Activated CD8-positive, alpha-beta memory T cell treated with anti-CD3 and anti-CD28 coated beads for 1 hour (primary cell): ENCODE results near the gene C20orf96.
"Not testable (repeated sequence)": the region's sequence is repeated elsewhere in the genome, so short reads cannot be mapped to it uniquely, and the experiment has no call there.

Source experiments
- DNase-seq, 2 donors: peaks; one replicate each; pipeline ENCODE4 v3.0.0-alpha.2; 2020; ENCODE audit warnings: low read depth in 1 of 2; ENCODE audit errors: extremely low read depth in 1 of 2

Gene C20orf96, protein sequence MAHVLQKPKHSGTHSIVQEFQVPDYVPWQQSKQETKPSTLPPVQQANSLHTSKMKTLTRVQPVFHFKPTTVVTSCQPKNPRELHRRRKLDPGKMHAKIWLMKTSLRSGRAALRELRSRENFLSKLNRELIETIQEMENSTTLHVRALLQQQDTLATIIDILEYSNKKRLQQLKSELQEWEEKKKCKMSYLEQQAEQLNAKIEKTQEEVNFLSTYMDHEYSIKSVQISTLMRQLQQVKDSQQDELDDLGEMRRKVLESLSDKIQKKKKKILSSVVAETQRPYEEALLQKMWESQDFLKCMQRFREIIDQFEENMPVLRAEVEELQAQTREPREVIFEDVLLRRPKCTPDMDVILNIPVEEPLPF

GRCh38 chr20:290084-290831 is at the start of gene C20orf96:
C20orf96 (minus strand) TSS chr20:290750; CDS start chr20:290610, 140 bp downstream.
- DNase-seq: peak; percentile 65 to 73

- DNase-seq: not testable (repeated sequence)
Measured at GRCh38 chr20:336040-336439, 45.5 kb upstream of the C20orf96 start.

GRCh38 chr20:334578-334977 is 44.0 kb upstream of the C20orf96 start:
- no peak for DNase-seq

- no peak for DNase-seq
Measured at GRCh38 chr20:330233-331149, 39.9 kb upstream of the C20orf96 start.

DNA sequence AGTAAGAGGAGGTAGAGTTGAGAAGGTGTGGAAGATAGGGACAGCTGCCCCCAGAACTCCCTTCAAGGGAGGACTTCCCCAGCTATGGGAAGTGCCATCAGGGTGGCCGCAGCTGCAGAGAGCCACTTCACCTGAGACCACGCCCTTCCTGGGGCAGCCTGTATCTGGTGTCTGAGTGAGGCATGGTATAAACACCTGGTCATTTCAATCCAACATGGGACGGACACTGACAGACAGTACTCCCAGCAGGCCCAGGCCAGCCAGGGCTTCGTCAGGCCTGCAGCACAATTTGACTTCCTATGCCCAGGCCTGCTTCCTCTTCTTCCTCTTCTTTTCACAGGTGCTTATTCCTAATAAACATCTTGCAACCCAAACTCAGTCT is 39.3 kb upstream of the C20orf96 start:
- no peak for DNase-seq

GRCh38 chr20:328975-329695 is 38.6 kb upstream of the C20orf96 start:
- DNase-seq: no peak

- DNase-seq: no peak
Measured at GRCh38 chr20:328027-328974, 37.8 kb upstream of the C20orf96 start.

DNA sequence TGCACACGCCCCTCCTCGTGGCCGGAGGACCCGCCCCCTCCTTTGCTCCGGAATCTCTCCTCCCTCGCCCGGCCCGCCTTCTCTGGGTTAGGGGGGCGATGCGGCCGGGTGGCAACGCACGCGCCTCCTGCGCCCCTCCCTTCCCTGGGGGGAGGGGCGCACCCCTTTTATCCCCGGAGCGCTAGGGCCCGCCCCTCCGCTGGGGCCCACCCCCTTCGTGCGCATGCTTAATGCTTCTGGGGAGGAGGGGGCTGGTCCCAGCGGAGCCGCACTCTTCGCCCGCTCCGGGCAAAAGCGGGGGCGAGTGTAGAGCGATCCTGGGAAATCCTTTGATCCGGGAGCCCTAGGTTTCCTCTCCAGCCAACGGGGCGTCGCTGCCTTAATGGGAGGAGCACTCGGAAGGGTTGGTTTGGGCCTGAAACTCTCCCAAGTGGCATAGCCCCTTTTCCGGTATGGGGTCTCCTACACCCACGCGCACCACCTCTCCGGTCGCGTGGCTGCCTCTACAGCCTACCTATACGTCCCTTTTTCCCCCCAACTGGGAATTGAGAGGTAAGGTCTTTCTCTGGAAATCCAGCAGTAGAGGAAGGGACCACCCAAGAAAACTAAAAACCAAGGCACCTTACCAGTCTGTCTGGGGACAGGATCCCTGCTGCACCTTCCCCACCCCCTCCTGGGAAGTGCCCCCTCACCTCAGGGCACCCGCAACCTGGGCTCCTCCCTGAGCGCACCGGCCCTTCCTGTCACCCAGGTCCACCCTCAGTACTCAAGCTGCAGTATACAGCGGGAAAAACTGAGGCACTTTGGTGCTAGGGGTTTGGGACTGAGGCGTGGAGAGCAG is 36.9 kb upstream of the C20orf96 start:
- peak; percentile 57 to 66 for DNase-seq

- DNase-seq: no peak
Measured at GRCh38 chr20:326645-327185, 36.2 kb upstream of the C20orf96 start.

- peak in 1 of 2 donors; percentile 17 for DNase-seq
Measured at GRCh38 chr20:325889-326644, 35.5 kb upstream of the C20orf96 start.

DNA sequence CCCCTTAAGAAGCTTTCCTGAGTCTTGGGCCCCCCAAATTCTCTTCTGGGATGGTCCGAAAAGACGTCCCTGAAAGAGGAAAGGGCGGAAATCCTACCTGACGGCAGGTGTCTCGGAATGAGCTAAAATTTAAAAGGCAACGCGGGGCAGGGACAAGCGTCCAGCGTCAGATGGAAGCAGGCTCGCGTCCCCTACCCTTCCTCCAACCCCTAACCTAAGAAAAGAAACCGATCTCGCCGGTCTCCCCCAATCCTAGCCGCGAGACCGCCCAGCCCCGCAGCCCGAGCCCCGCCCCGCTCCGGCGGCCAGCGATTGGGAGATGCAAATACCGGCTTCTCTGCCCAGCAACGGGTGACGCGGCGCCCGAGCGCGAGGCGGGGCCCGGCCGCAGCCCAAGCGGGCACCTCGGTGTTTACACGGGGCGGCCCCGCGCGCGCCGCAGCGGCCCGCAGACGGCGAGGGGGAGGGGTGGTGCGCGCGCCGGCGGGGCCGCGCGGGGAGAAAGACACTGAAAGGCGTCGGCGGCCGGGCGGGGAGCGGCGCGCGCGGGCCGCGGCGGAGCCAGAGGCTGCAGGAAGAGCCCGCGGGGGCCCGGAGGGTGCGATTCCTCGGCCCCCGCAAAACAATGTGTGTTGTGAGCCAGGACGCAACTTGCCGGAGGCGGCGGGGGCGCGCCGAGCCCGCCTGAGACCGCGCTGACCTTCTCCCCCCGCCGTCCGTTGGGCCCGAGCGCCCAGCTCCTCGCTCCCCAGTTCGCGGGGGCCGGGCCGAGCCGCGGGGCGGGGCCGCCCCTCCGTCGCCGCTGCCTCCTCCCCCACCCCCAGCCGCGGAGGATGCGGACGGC is 34.7 kb upstream of the C20orf96 start, which contains the start of gene SOX12:
Gene SOX12 (plus strand): TSS at position 508 of the 844 bp plus-strand sequence. CDS start 373 bp downstream, outside the sequence.
- peak; percentile 87 to 98 for DNase-seq

DNA sequence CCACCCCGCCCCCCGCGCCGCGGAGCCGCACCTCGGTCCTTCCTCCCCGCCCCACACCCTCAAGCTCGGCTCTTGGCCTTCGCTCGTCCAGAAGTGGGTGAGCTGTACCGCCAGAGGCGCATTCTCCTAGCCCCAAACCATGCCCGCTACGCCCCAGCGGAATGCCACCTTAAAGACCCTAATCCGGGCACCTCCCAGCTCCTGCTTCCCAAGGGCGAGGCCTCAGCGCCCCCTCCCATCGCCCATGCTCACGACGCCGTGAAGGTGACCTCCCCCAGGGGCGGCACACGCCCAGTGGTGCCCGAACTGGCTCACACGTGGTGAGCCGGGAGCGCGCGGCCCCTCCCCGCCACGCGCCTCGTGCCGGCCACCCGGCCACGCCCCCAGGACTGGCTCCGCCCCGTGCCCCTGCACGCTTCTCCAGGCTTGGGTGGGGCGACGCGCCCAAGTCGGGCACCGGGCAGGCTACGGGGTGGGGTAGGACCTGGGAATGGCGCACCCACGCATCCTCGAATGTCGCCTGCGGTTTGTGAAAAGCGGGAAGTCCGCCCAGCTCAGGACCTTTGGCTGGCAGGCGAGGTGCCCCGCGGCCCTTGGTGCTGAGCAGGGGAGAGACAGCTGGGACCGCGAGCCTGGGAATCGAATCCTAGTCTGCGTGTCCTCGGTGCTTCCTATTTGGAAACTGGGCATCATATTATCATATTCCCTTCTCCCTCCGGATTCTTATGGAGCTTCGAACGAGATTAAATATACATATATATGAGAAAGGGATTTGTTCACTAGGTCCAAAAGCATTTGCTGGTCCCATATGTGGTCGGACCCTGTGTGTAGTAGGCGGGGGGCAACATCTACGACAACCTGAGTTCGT is 33.9 kb upstream of the C20orf96 start:
- DNase-seq: peak; percentile 70 to 86

GRCh38 chr20:316316-317068 is 25.9 kb upstream of the C20orf96 start:
- no peak for DNase-seq

DNA sequence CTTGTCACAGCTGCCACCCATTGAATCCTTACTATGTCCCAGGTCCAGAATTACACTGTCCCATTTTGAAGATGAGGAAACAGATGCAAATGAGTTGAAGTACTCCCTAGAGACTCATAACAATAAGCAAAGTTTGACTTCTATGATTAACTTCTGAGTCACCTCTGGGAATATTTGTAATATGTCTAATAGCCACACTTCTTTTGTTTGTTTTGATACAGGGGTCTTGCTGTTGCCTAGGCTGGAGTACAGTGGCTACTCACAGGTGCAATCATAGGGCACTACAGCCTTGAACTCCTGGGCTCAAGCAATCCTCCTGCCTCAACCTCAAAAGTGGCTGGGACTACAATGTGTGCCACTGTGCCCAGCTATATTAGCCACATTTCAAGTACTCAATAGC is 23.4 kb upstream of the C20orf96 start:
- DNase-seq: no peak

DNA sequence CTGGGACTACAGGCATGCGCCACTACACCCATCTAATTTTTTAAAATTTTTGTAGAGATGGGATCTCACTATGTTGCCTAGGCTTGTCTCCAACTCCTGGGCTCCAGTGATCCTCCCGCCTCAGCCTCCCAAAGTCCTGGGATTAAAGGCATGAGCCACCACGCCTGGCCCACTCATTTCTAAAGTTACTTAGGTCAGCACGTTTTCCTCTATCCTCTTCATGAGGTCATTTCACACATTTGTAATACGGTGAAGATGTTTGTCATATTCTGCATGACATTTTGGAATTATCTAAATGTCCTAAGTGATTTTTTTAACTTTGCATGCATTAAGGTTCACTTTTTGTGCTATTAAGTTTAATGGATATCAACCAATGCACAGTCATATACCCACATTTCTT is 22.9 kb upstream of the C20orf96 start:
- DNase-seq: no peak
